ENCODE results near the gene MACROD2. TPM values are rescaled to one million over a fixed set of nuclear protein-coding genes. Genes with fewer than 3 reads are reported as not detected.

MACROD2 gene
- total and polyA plus RNA-seq, 2 donors (not counting 1 experiment from before 2014, with no cell fraction given) = 5.3 to 6.7 TPM

DNA sequence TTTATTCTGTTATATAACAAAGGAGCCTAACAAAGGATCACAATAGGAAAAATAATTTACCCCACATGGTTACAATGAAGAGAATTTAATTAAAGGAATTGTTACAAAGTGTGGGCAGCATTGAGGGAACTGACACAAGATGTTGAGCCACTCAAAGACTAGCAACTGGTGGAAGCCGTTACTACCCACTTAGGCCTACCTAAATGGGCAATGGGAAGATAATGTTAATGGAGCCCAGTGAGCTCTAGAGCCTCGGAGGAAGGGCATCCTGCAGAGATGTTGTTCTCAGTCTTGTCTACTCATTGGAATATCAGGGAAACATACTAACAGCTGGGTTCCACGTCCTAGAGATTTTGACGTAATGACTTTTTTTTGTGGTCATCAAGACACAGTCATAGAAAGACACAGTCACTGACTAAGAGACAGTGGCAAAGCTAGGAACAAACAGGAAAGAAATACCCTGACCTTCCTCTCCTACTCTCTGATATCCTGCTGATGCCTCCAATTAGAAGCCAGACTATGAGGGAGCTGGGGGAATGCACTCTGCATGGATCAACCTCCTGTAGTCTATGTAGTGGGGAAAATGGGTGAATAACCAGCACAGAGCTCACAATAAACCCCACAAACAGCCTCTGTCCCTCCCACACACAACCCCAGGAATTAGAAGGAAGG lies 865.8 kb downstream of the MACROD2 start:
- POLR2A ChIA-PET = no interaction called here
- Histone ChIP-seq H2AFZ (ENCODE audit: insufficient read depth, low read depth, low read length, poor library complexity, severe bottlenecking) (no peak overlapping the region), H3K4me3 (ENCODE audit: control extremely low read depth in 1 of 5, extremely low read depth in 1 of 5, insufficient read depth in 1 of 5, low read depth in 2 of 5, low read length in 4 of 5) (no peak overlapping the region), H3K36me3 (replicated peaks in 1 of 2; ENCODE audit: control extremely low read depth in 1 of 2, control insufficient read depth in 1 of 2, extremely low read depth in 1 of 2, insufficient read depth in 2 of 2, low read length in 1 of 2) (no peaks in the 10 kb centered on the region), H3K27me3 (replicated peaks in 1 of 4; ENCODE audit: control extremely low read depth in 1 of 4, control insufficient read depth in 3 of 4, insufficient read depth in 4 of 4, low read length in 3 of 4) (no peaks in the 10 kb centered on the region), H3K4me2 (replicated peaks; ENCODE audit: low read depth, low read length, poor library complexity, severe bottlenecking) (no peak overlapping the region), H3K4me1 (ENCODE audit: control insufficient read depth in 2 of 2, insufficient read depth in 2 of 2, low read length in 2 of 2) (no peaks in the 10 kb centered on the region), H3K27ac (ENCODE audit: low read length in 2 of 2) (no peak overlapping the region), H4K20me1 (ENCODE audit: control insufficient read depth, insufficient read depth, low read length, poor library complexity, severe bottlenecking) (no peaks in the 10 kb centered on the region), H3K9ac (ENCODE audit: low read length) (no peak overlapping the region), H3K9me3 (ENCODE audit: control extremely low read depth in 1 of 3, control insufficient read depth in 2 of 3, insufficient read depth in 1 of 3, low read length in 2 of 3) (no peaks in the 10 kb centered on the region), H3K79me2 (ENCODE audit: control insufficient read depth, insufficient read depth, low read length) (no peaks in the 10 kb centered on the region)
- H3K27ac Mint-ChIP-seq = no peak overlapping the region
- CTCF ChIA-PET = no interaction called here
- whole genome bisulfite sequencing (ENCODE audit: insufficient coverage) = 93% methylated on average over 4 of the region's 4 CpGs
- no peak for DNase-seq
- no peak for ATAC-seq (ENCODE audit: low read depth)
- no peak for TF ChIP-seq EZH2 (IDR thresholded peaks at IDR 0.05; ENCODE audit: borderline replicate concordance, insufficient read depth, low read depth, low read length, poor library complexity, severe bottlenecking)
- no peak for TF ChIP-seq CTCF (IDR thresholded peaks at IDR 0.05)
- H3K4me1 Mint-ChIP-seq = peaks cover 2% of the 10 kb centered on the region
- intact Hi-C loops (cut with micrococcal nuclease) = no loop called here
- H3K4me3 Mint-ChIP-seq = no peak overlapping the region
- H3K9me3 Mint-ChIP-seq (ENCODE audit: insufficient read depth) = no peaks in the 10 kb centered on the region
- H3K27me3 Mint-ChIP-seq = peaks cover 6% of the 10 kb centered on the region

GRCh38 chr20:14865169-14865568 lies 869.9 kb downstream of the MACROD2 start:
- ChIA-PET POLR2A (no interaction called here), CTCF (no interaction called here)
- H3K4me1 ChIP-seq (ENCODE audit: control insufficient read depth in 2 of 2, insufficient read depth in 2 of 2, low read length in 2 of 2) = no peaks in the 10 kb centered on the region
- no peak for DNase-seq
- intact Hi-C loops (cut with micrococcal nuclease) = no loop called here
- H3K79me2 ChIP-seq (ENCODE audit: control insufficient read depth, insufficient read depth, low read length) = no peaks in the 10 kb centered on the region
- 54% methylated on average over 1 of the region's 3 CpGs for WGBS (ENCODE audit: insufficient coverage)
- H3K9me3 ChIP-seq (ENCODE audit: control extremely low read depth in 1 of 3, control insufficient read depth in 2 of 3, insufficient read depth in 1 of 3, low read length in 2 of 3) = no peaks in the 10 kb centered on the region
- TF ChIP-seq EZH2 (IDR thresholded peaks at IDR 0.05; ENCODE audit: borderline replicate concordance, insufficient read depth, low read depth, low read length, poor library complexity, severe bottlenecking) = no peak
- no peak for TF ChIP-seq CTCF (IDR thresholded peaks at IDR 0.05)
- H3K36me3 ChIP-seq (replicated peaks in 1 of 2; ENCODE audit: control extremely low read depth in 1 of 2, control insufficient read depth in 1 of 2, extremely low read depth in 1 of 2, insufficient read depth in 2 of 2, low read length in 1 of 2) = no peaks in the 10 kb centered on the region
- H4K20me1 ChIP-seq (ENCODE audit: control insufficient read depth, insufficient read depth, low read length, poor library complexity, severe bottlenecking) = no peaks in the 10 kb centered on the region
- Mint-ChIP-seq H3K4me3 (no peak overlapping the region), H3K27ac (no peak overlapping the region), H3K9me3 (ENCODE audit: insufficient read depth) (peaks cover 2% of the 10 kb centered on the region), H3K4me1 (peaks cover 2% of the 10 kb centered on the region), H3K27me3 (no peaks in the 10 kb centered on the region)
- ATAC-seq (ENCODE audit: low read depth) = no peak
- H3K9ac ChIP-seq (ENCODE audit: low read length) = no peak overlapping the region
- H3K27me3 ChIP-seq (replicated peaks in 1 of 4; ENCODE audit: control extremely low read depth in 1 of 4, control insufficient read depth in 3 of 4, insufficient read depth in 4 of 4, low read length in 3 of 4) = no peaks in the 10 kb centered on the region
- no peak overlapping the region for H3K27ac ChIP-seq (ENCODE audit: low read length in 2 of 2)
- H3K4me3 ChIP-seq (ENCODE audit: control extremely low read depth in 1 of 5, extremely low read depth in 1 of 5, insufficient read depth in 1 of 5, low read depth in 2 of 5, low read length in 4 of 5) = no peak overlapping the region
- no peak overlapping the region for H2AFZ ChIP-seq (ENCODE audit: insufficient read depth, low read depth, low read length, poor library complexity, severe bottlenecking)
- H3K4me2 ChIP-seq (replicated peaks; ENCODE audit: low read depth, low read length, poor library complexity, severe bottlenecking) = no peak overlapping the region
